H9 (cell line): ENCODE measurements around the gene KDM4C. TPM values are rescaled to one million over a fixed set of nuclear protein-coding genes. Genes with fewer than 3 reads are reported as not detected.

ENCODE experiments used
- DNase-seq: peaks from one replicate; pipeline ENCODE4 v3.0.0-alpha.2; 2017
- H2AFZ ChIP-seq: one replicate; pipeline ENCODE4 v1.6.1; 2013; ENCODE audit warnings: mild to moderate bottlenecking, low read length, control low read depth, moderate library complexity
- H2AK5ac ChIP-seq: 2 replicates; pipeline ENCODE4 v1.6.1; 2013; ENCODE audit warnings: low read length, control low read depth, mixed read lengths; ENCODE audit not compliant: insufficient read length
- H2BK120ac ChIP-seq: one replicate; pipeline ENCODE4 v1.6.1; 2013; ENCODE audit warnings: low read depth, mild to moderate bottlenecking, low read length, control low read depth, inconsistent platforms; ENCODE audit not compliant: poor library complexity, severe bottlenecking
- H2BK12ac ChIP-seq: 2 replicates; pipeline ENCODE4 v1.6.1; 2013; ENCODE audit warnings: low read length, control low read depth, mixed read lengths, low read depth; ENCODE audit not compliant: insufficient read length
- H2BK15ac ChIP-seq: 2 replicates; pipeline ENCODE4 v1.6.1; 2013; ENCODE audit warnings: low read depth, low read length, control low read depth
- H2BK20ac ChIP-seq: one replicate; pipeline ENCODE4 v1.6.1; 2013; ENCODE audit warnings: low read depth, mild to moderate bottlenecking, low read length, control low read depth, inconsistent platforms; ENCODE audit not compliant: poor library complexity, severe bottlenecking
- H2BK5ac ChIP-seq: 2 replicates; pipeline ENCODE4 v1.6.1; 2013; ENCODE audit warnings: low read length, control low read depth, mixed read lengths; ENCODE audit not compliant: insufficient read length
- H3K14ac ChIP-seq: 2 replicates; pipeline ENCODE4 v1.6.1; 2013; ENCODE audit warnings: low read length, control low read depth; ENCODE audit not compliant: insufficient read depth
- H3K18ac ChIP-seq: 2 replicates; pipeline ENCODE4 v1.6.1; 2013; ENCODE audit warnings: low read depth, mild to moderate bottlenecking, mixed read lengths, low read length, control low read depth; ENCODE audit not compliant: insufficient read length
- H3K23ac ChIP-seq: 2 replicates; pipeline ENCODE4 v1.6.1; 2013; ENCODE audit warnings: low read length, control low read depth, mixed read lengths, low read depth; ENCODE audit not compliant: insufficient read length
- H3K23me2 ChIP-seq: 2 replicates; pipeline ENCODE4 v1.6.1; 2013; ENCODE audit warnings: low read depth, mild to moderate bottlenecking, mixed read lengths, low read length, control low read depth; ENCODE audit not compliant: insufficient read length, poor library complexity, severe bottlenecking
- H3K27ac ChIP-seq: 2 replicates; pipeline ENCODE4 v1.5.1; 2013; ENCODE audit warnings: low read length, control low read depth, mixed read lengths, low read depth; ENCODE audit not compliant: insufficient read length
- H3K27me3 ChIP-seq: 2 replicates; pipeline ENCODE4 v1.6.1; 2013; ENCODE audit warnings: low read length, control low read depth, inconsistent platforms; ENCODE audit not compliant: insufficient read depth
- H3K4ac ChIP-seq: 2 replicates; pipeline ENCODE4 v1.6.1; 2013; ENCODE audit warnings: low read depth, mild to moderate bottlenecking, control low read depth, inconsistent platforms, low read length, moderate library complexity
- H3K4me1 ChIP-seq: 2 replicates; pipeline ENCODE4 v1.6.1; 2013; ENCODE audit warnings: low read length, control low read depth, inconsistent platforms; ENCODE audit not compliant: insufficient read depth
- H3K4me2 ChIP-seq: 2 replicates; pipeline ENCODE4 v1.6.1; 2013; ENCODE audit warnings: low read length, control low read depth, mixed read lengths; ENCODE audit not compliant: insufficient read length, insufficient read depth
- H3K56ac ChIP-seq: 2 replicates; pipeline ENCODE4 v1.6.1; 2013; ENCODE audit warnings: low read depth, mild to moderate bottlenecking, mixed read lengths, low read length, control low read depth; ENCODE audit not compliant: insufficient read length
- H3K79me1 ChIP-seq: 2 replicates; pipeline ENCODE4 v1.6.1; 2013; ENCODE audit warnings: low read depth, mild to moderate bottlenecking, moderate library complexity, low read length, control low read depth, inconsistent platforms; ENCODE audit not compliant: insufficient read depth, poor library complexity, severe bottlenecking
- H3K79me2 ChIP-seq: 2 replicates; pipeline ENCODE4 v1.6.1; 2013; ENCODE audit warnings: low read length, control low read depth, inconsistent platforms; ENCODE audit not compliant: insufficient read depth
- H3K9ac ChIP-seq: 2 replicates; pipeline ENCODE4 v1.6.1; 2013; ENCODE audit warnings: low read length, control low read depth, mixed read lengths; ENCODE audit not compliant: insufficient read length; ENCODE audit errors: extremely low read depth
- H3K9me3 ChIP-seq: one replicate; pipeline ENCODE4 v1.6.1; 2013; ENCODE audit warnings: low read depth, low read length, inconsistent platforms; ENCODE audit not compliant: control insufficient read depth
- H3T11ph ChIP-seq: one replicate; pipeline ENCODE4 v1.6.1; 2013; ENCODE audit warnings: mild to moderate bottlenecking, low read length, control low read depth, inconsistent platforms
- H4K20me1 ChIP-seq: one replicate; pipeline ENCODE4 v1.6.1; 2013; ENCODE audit not compliant: control insufficient read depth, insufficient read length, insufficient read depth
- H4K5ac ChIP-seq: 2 replicates; pipeline ENCODE4 v1.6.1; 2013; ENCODE audit warnings: low read depth, mild to moderate bottlenecking, mixed read lengths, low read length, control low read depth; ENCODE audit not compliant: insufficient read length
- H4K8ac ChIP-seq: replicated peaks from 2 replicates; pipeline ENCODE4 v1.6.1; 2013; ENCODE audit warnings: low read length, control low read depth, mixed read lengths, low read depth; ENCODE audit not compliant: insufficient read length
- H4K91ac ChIP-seq: 2 replicates; pipeline ENCODE4 v1.6.1; 2013; ENCODE audit warnings: low read depth, mild to moderate bottlenecking, moderate library complexity, mixed read lengths, low read length, control low read depth; ENCODE audit not compliant: insufficient read length
- H3K27ac Mint-ChIP-seq, 3 experiments: 2 replicates in 2 of 3; 3 replicates in 1 of 3; pipeline ENCODE4 v1.8.0; 2020 to 2021; ENCODE audit warnings: mixed read lengths in 3 of 3, mild to moderate bottlenecking in 1 of 3, moderate library complexity in 1 of 3
- H3K27me3 Mint-ChIP-seq: 2 replicates; pipeline ENCODE4 v1.8.0; 2021; ENCODE audit warnings: low read depth, mild to moderate bottlenecking, moderate library complexity, mixed read lengths
- H3K36me3 Mint-ChIP-seq, 3 experiments: 2 replicates in 2 of 3; 3 replicates in 1 of 3; pipeline ENCODE4 v1.8.0; 2020 to 2021; ENCODE audit warnings: low read depth in 3 of 3, mixed read lengths in 3 of 3; ENCODE audit not compliant: insufficient read depth in 1 of 3
- H3K4me1 Mint-ChIP-seq, 2 experiments: 2 replicates each; pipeline ENCODE4 v1.8.0; 2020; ENCODE audit warnings: mixed read lengths in 2 of 2
- H3K4me3 Mint-ChIP-seq, 2 experiments: 2 replicates in 1 of 2; 3 replicates in 1 of 2; pipeline ENCODE4 v1.8.0; 2020 to 2021; ENCODE audit warnings: mild to moderate bottlenecking in 2 of 2, mixed read lengths in 2 of 2, moderate library complexity in 1 of 2
- H3K9me3 Mint-ChIP-seq, 2 experiments: 2 replicates in 1 of 2; 3 replicates in 1 of 2; pipeline ENCODE4 v1.8.0; 2020; ENCODE audit warnings: mild to moderate bottlenecking in 2 of 2, mixed read lengths in 2 of 2, moderate library complexity in 1 of 2
- CTCF ChIP-seq: fragments of 200-600 bp; sonication (generic); conservative IDR thresholded peaks from 3 replicates; pipeline ENCODE4 v1.8.0; 2021; ENCODE audit warnings: antibody characterized with exemption, mild to moderate bottlenecking
- WGBS: extraction: QIAGEN DNeasy Blood & Tissue Kit; methylation state at CpG from one replicate; pipeline ENCODE4 v1.1.7; 2013; ENCODE audit warnings: missing lambda C conversion rate, low lambda C conversion rate, mixed read lengths; ENCODE audit not compliant: insufficient read length; ENCODE audit errors: extremely low coverage; 5-methylcytosine and 5-hydroxymethylcytosine counted together
- total RNA-seq: library from RNA; stranded (reverse); gene quantifications from 2 replicates; pipeline ENCODE4 v1.2.1, GENCODE V29; 2021

The KDM4C gene
- total RNA-seq, 1 experiment from 2014 or later = 24.0 TPM

GRCh38 chr9:7174884-7175283 lies 417.1 kb downstream of the KDM4C start:
- Mint-ChIP-seq H3K4me3 (no peak overlapping the region), H3K36me3 (peaks cover 2 to 4% (median 3%) of the 10 kb centered on the region in 3 experiments; a peak in 4 of 7 replicates), H3K27ac (no peak overlapping the region), H3K9me3 (no peaks in the 10 kb centered on the region), H3K27me3 (no peaks in the 10 kb centered on the region), H3K4me1 (peaks cover 16 to 21% of the 10 kb centered on the region in 2 experiments)
- Histone ChIP-seq H2AK5ac (no peak overlapping the region), H3K79me1 (no peaks in the 10 kb centered on the region), H3K23me2 (peaks cover 2% of the 10 kb centered on the region), H3K18ac (no peak overlapping the region), H3K27me3 (no peaks in the 10 kb centered on the region), H3K27ac (no peak overlapping the region), H3K9me3 (no peaks in the 10 kb centered on the region), H3K14ac (no peak overlapping the region), H3T11ph (no peak overlapping the region), H3K4me2 (no peak overlapping the region), H3K4ac (no peak overlapping the region), H3K79me2 (no peaks in the 10 kb centered on the region), H3K4me1 (peaks cover 7% of the 10 kb centered on the region; the same call in 1 of the 2 replicates), H2BK12ac (no peak overlapping the region), H3K23ac (no peak overlapping the region), H4K8ac (no peak overlapping the region), H3K9ac (no peak overlapping the region), H2AFZ (no peak overlapping the region), H3K56ac (no peak overlapping the region), H4K91ac (no peak overlapping the region), H4K5ac (no peak overlapping the region), H2BK20ac (no peak overlapping the region), H4K20me1 (no peaks in the 10 kb centered on the region), H2BK120ac (no peak overlapping the region), H2BK15ac (no peak overlapping the region), H2BK5ac (no peak overlapping the region)
- peak; percentile 56 for TF ChIP-seq CTCF
- DNase-seq = no peak
- WGBS = no CpG with 5 or more reads among the region's 8 CpGs
